Body of pancreas (tissue), 4 donors: ENCODE data around the gene DGLUCY. TPM values are rescaled to one million over a fixed set of nuclear protein-coding genes. Genes with fewer than 3 reads are reported as not detected.

Experiments
- ATAC-seq: fragments of 150-250 bp; one replicate; pipeline ENCODE4 v1.9.1; 2016
- DNase-seq, 4 donors: peaks; one replicate each; pipeline ENCODE4 v3.0.0-alpha.2; 2019
- H3K27ac ChIP-seq, 4 donors: fragments of 200-600 bp; sonication (generic); 1 replicate in 3 of 4; 2 replicates in 1 of 4; pipeline versions ENCODE4 v1.5.1 to v1.6.1; 2016 to 2019; ENCODE audit warnings: mild to moderate bottlenecking in 1 of 4, mixed read lengths in 1 of 4, moderate library complexity in 1 of 4
- H3K27me3 ChIP-seq, 2 donors: fragments of 200-600 bp; sonication (generic); one replicate each; pipeline ENCODE4 v1.6.0; 2016; ENCODE audit warnings: mild to moderate bottlenecking in 1 of 2
- H3K36me3 ChIP-seq, 2 donors: fragments of 200-600 bp; sonication (generic); replicated peaks in 1 of 2; 2 replicates each; pipeline ENCODE4 v1.5.1; 2016; ENCODE audit warnings: low read depth in 2 of 2; ENCODE audit not compliant: insufficient read depth in 1 of 2
- H3K4me1 ChIP-seq: fragments of 200-600 bp; sonication (generic); one replicate; pipeline ENCODE4 v1.6.0; 2016
- H3K4me3 ChIP-seq, 2 donors: fragments of 200-600 bp; sonication (generic); 1 replicate in 1 of 2; 2 replicates in 1 of 2; pipeline ENCODE4 v1.5.1; 2016 to 2019
- H3K9me3 ChIP-seq, 3 donors: fragments of 200-600 bp; sonication (generic); 1 replicate in 2 of 3; 2 replicates in 1 of 3; pipeline ENCODE4 v1.5.1; 2016
- POLR2A ChIP-seq, 3 donors: fragments of 450-650 bp; IDR thresholded peaks; one replicate each; pipeline ENCODE4 v1.6.1; 2016; ENCODE audit warnings: antibody characterized with exemption in 3 of 3, mild to moderate bottlenecking in 2 of 3
- WGBS, 2 donors: methylation state at CpG; one replicate each; pipeline ENCODE4 v1.1.5; 2017; 5-methylcytosine and 5-hydroxymethylcytosine counted together
- intact Hi-C: fragments of 100-400 bp; cut with DNase I; formaldehyde crosslinking; loops from one replicate; pipeline ENCODE4 v1.15.1; 2023
- total RNA-seq, 2 donors: library from RNA; depleted of rRNA; stranded (reverse); fragments of >200 nt; gene quantifications; one replicate each; pipeline ENCODE4 v1.1.0, GENCODE V29; 2016
- TF ChIP-seq, protein P1 (sequence below), 7 experiments: fragments of 450-650 bp in 4 of 7; fragments of 200-600 bp in 3 of 7; sonication (generic) in 3 of 7; IDR thresholded peaks; one replicate each; pipeline ENCODE4 v1.5.1; 2016 to 2019; ENCODE audit warnings: antibody characterized with exemption in 7 of 7

Gene DGLUCY
- total RNA-seq, 2 donors from 2014 or later, result 30.9 to 77.8 TPM

- DNase-seq (no peak), ATAC-seq (no peak)
- Histone ChIP-seq H3K27me3 (no peaks in the 10 kb centered on the region), H3K36me3 (peaks cover 0 to 4% of the 10 kb centered on the region in 2 donors), H3K9me3 (peaks cover 0 to 8% (median 0%) of the 10 kb centered on the region in 3 donors), H3K4me3 (no peak overlapping the region), H3K27ac (no peak overlapping the region), H3K4me1 (no peaks in the 10 kb centered on the region)
- intact Hi-C loops, result no loop called here
- TF ChIP-seq, protein P1, sequence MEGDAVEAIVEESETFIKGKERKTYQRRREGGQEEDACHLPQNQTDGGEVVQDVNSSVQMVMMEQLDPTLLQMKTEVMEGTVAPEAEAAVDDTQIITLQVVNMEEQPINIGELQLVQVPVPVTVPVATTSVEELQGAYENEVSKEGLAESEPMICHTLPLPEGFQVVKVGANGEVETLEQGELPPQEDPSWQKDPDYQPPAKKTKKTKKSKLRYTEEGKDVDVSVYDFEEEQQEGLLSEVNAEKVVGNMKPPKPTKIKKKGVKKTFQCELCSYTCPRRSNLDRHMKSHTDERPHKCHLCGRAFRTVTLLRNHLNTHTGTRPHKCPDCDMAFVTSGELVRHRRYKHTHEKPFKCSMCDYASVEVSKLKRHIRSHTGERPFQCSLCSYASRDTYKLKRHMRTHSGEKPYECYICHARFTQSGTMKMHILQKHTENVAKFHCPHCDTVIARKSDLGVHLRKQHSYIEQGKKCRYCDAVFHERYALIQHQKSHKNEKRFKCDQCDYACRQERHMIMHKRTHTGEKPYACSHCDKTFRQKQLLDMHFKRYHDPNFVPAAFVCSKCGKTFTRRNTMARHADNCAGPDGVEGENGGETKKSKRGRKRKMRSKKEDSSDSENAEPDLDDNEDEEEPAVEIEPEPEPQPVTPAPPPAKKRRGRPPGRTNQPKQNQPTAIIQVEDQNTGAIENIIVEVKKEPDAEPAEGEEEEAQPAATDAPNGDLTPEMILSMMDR (IDR thresholded peaks at IDR 0.05), result no peak
- TF ChIP-seq POLR2A (IDR thresholded peaks at IDR 0.05), result no peak
- WGBS, 2 donors, result 89 to 90% methylated on average over 13 to 14 of the region's 14 CpGs
Measured at GRCh38 chr14:91228112-91229004, 114.5 kb downstream of the DGLUCY start.

GRCh38 chr14:91229005-91229382 lies 115.1 kb downstream of the DGLUCY start:
- Histone ChIP-seq H3K9me3 (peaks cover 0 to 8% (median 0%) of the 10 kb centered on the region in 3 donors), H3K4me3 (no peak overlapping the region), H3K36me3 (peaks cover 0 to 4% of the 10 kb centered on the region in 2 donors), H3K4me1 (no peaks in the 10 kb centered on the region), H3K27ac (no peak overlapping the region), H3K27me3 (no peaks in the 10 kb centered on the region)
- intact Hi-C loops, result no loop called here
- DNase-seq (no peak), ATAC-seq (no peak)
- 100% methylated on average over 1 of the region's 1 CpG for WGBS, 2 donors
- TF ChIP-seq, protein P1 (IDR thresholded peaks at IDR 0.05), result no peak

DNA sequence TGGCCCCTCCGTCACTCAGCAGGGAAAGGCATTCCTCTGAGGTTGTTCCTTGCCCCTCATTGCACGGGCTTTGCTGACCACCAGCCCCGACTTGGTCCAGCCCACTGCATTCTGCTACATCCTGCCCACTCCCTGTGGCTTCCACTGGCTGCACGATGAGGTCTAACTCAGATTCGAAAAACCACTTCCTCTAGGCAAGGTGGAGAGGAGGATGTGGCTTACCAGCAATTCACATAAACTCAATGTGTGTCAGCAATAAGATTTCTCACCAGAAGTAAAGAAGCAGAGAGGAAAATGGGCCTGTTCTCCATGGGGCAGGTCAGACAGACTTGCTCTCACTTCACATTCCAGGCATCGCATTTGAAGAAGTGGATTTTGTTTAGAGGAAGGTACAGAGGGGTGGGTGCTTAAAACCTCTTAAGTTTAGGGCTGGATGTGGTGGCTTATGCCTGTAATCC lies 115.9 kb downstream of the DGLUCY start:
- H3K9me3 ChIP-seq, result peaks cover 0 to 8% (median 0%) of the 10 kb centered on the region in 3 donors
- ATAC-seq (no peak), DNase-seq (no peak)
- no peak overlapping the region for H3K27ac ChIP-seq
- TF ChIP-seq, protein P1 (IDR thresholded peaks at IDR 0.05), result no peak
- no peak for TF ChIP-seq POLR2A (IDR thresholded peaks at IDR 0.05)
- H3K4me3 ChIP-seq, result no peak overlapping the region
- intact Hi-C loops, result no loop called here
- 74 to 77% methylated on average over 6 of the region's 6 CpGs for WGBS, 2 donors
- peaks cover 0 to 2% of the 10 kb centered on the region in 2 donors for H3K36me3 ChIP-seq
- H3K4me1 ChIP-seq, result no peaks in the 10 kb centered on the region
- H3K27me3 ChIP-seq, result no peaks in the 10 kb centered on the region

DNA sequence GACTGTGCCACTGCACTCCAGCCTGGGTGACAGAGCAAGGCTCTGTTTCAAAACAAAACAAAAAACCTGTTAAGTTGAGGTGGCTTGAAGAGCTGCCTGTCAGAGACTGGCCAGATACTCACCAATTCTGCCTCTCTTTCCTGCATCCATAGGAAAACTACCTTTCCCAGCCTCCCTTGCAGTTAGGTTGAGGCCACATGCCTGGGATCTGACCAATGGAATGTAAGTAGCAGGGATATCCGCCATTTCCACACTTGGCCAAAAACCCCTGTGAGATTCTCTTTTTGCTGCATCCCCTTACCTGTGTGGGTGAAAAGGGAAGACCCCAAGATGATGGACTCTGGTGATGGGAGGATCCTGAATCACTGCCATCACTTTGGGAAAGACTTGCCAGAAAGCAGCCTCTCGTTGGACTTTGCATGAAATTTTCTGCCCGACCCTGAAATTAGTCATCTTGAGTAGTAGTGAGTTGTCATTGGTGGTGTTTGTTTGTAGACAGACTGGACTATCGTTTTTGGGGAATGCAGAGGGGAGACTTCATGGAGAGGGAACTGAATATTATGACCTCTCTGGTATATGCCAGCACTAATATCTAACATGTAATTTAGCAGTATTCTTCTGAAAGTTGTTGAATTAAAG lies 116.6 kb downstream of the DGLUCY start:
- Histone ChIP-seq H3K4me3 (no peak overlapping the region), H3K36me3 (peaks cover 0 to under 1% of the 10 kb centered on the region in 2 donors), H3K4me1 (no peaks in the 10 kb centered on the region), H3K9me3 (peaks cover 0 to 8% (median 0%) of the 10 kb centered on the region in 3 donors), H3K27ac (no peak overlapping the region), H3K27me3 (no peaks in the 10 kb centered on the region)
- ATAC-seq (no peak), DNase-seq (no peak)
- TF ChIP-seq, protein P1 (IDR thresholded peaks at IDR 0.05), result no peak
- no peak for TF ChIP-seq POLR2A (IDR thresholded peaks at IDR 0.05)
- intact Hi-C loops, result no loop called here
- WGBS, 2 donors, result 89 to 92% methylated on average over 4 of the region's 4 CpGs
